ACC112 (cell line): ENCODE data around the gene ABL1.

ENCODE experiments used
- H2AFZ ChIP-seq: fragments of 200-600 bp; sonication (generic); one replicate; pipeline ENCODE4 v1.6.0; 2017; ENCODE audit warnings: antibody characterized with exemption, low read length; ENCODE audit not compliant: unreplicated experiment
- H3K27ac ChIP-seq: fragments of 200-600 bp; sonication (generic); 2 replicates; pipeline ENCODE4 v1.5.1; 2014; ENCODE audit warnings: low read depth, mild to moderate bottlenecking, antibody characterized with exemption, low read length, moderate library complexity
- H3K27me3 ChIP-seq: fragments of 200-600 bp; sonication (generic); 2 replicates; pipeline ENCODE4 v1.6.1; 2014; ENCODE audit warnings: mild to moderate bottlenecking, antibody characterized with exemption, low read length, moderate library complexity, mixed read lengths; ENCODE audit not compliant: insufficient read depth
- H3K36me3 ChIP-seq: fragments of 200-600 bp; sonication (generic); 2 replicates; pipeline ENCODE4 v1.6.1; 2016; ENCODE audit warnings: mild to moderate bottlenecking, antibody characterized with exemption, low read length, moderate library complexity, mixed read lengths; ENCODE audit not compliant: insufficient read depth
- H3K4me1 ChIP-seq: fragments of 200-600 bp; sonication (generic); one replicate; pipeline ENCODE4 v1.6.1; 2016; ENCODE audit warnings: low read length, mixed read lengths; ENCODE audit not compliant: insufficient read depth, unreplicated experiment, control insufficient read depth
- H3K4me3 ChIP-seq: fragments of 200-600 bp; sonication (generic); 2 replicates; pipeline ENCODE4 v1.5.1; 2014; ENCODE audit warnings: mild to moderate bottlenecking, low read depth, low read length
- H3K79me2 ChIP-seq: fragments of 200-600 bp; sonication (generic); one replicate; pipeline ENCODE4 v1.6.0; 2016; ENCODE audit warnings: low read length; ENCODE audit not compliant: control insufficient read depth, unreplicated experiment, insufficient read depth

ABL1 gene

DNA sequence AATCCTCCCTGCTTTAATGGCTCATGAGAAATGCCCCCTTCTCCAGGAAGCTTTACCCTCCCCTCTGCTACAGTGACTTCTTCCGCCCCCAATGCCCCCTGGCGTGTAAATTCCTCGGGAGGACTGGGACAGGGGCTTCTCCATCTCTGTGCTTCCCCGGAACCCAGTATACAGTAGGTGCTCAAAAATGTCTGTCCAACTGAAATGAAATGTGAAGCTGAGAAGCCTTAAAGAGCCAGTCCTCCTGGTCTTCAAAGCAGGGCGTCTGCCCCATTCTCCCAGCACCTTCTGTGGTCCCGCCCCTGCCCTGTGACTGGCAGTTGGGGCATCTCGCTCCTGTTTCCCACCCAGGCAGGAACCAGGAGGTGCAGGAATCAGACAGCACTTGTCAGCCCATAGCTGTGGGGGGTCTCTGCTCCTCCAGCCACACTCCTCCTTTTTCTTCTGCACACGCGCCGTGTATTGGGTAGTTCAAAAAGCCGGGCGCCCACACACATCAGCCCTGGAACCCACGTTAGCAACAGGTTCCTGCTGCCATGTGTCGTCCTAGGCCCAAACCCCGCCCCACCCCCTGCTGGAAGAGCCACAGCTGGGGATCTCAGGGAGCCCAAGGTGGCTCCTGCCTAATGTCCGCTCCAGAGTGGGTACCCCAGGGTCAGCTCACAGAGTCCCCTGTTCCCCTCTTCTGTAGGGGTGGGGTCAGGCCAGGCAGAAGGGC is 88.0 kb downstream of the ABL1 start:
- Histone ChIP-seq H3K79me2 (no peaks in the 10 kb centered on the region), H3K27me3 (0 out of 2 replicates have a peak, but pooled peaks cover 8% of the 10 kb centered on the region), H3K4me3 (no peak overlapping the region), H3K27ac (no peak overlapping the region), H3K36me3 (no peaks in the 10 kb centered on the region), H2AFZ (no peak overlapping the region), H3K4me1 (peaks cover 4% of the 10 kb centered on the region)

DNA sequence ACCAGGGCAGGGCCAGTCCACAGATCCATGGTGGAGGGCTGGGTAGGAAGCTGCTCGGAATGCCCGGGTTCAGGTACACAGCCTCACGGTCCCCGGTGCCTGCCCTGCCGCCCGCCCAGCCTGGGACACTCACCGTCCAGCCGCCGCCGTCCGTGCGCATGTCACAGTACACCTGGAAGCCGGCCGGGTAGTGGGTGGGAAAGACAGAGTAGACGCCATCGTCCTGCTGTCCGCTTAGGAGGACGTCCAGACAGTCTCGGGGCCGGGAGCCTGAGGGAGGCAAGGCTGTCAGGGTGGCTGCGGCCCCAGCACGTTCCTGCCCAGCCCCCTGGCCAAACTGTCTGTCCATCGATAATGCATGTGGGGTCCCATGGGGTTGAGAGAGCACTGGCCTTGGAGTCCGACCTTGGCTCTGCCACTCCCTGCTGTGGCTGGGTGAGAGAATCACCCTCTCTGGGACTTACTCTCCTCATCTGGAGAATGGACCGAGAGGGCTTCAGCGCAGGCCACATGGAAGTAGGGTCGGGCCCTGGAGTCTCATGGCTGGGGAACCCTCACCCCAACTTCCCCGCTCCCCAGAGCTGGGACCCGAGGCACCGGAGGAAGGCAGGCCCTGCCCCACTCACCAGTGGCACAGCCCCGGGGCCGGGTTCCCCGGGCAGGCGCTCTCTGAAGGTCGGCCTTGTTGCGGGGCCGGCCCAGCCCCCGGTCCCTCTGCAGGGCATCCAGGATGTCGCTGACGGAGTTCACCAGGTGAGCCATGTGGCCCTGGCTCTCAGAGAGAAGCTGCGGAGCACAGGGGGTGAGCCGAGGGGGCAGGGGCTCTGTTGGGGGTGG is 88.8 kb downstream of the ABL1 start:
- Histone ChIP-seq H3K36me3 (no peaks in the 10 kb centered on the region), H3K27me3 (0 out of 2 replicates have a peak, but pooled peaks cover 4% of the 10 kb centered on the region), H2AFZ (no peak overlapping the region), H3K27ac (no peak overlapping the region), H3K79me2 (no peaks in the 10 kb centered on the region), H3K4me3 (no peak overlapping the region), H3K4me1 (peaks cover 12% of the 10 kb centered on the region)

DNA sequence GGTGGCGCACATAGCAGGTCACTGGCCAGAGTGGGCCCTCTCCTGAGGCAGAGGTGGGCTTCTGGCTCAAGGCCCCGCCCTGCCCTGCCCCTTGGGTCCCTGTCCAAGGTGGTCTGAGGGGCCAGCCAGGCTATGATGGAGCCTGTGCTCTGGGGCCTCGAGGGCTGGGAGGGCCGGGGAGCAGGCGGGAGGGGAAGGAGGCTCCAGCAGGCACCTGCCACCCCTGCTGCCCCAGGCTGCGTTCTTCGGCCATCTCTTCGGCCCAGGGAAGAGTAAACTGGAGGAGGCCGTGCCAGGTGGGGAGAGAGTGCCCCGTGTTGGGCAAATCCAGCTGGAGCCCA is 89.4 kb downstream of the ABL1 start:
- Histone ChIP-seq H3K79me2 (no peaks in the 10 kb centered on the region), H3K27ac (no peak overlapping the region), H3K27me3 (0 out of 2 replicates have a peak, but pooled peaks cover 4% of the 10 kb centered on the region), H2AFZ (no peak overlapping the region), H3K4me3 (no peak overlapping the region), H3K4me1 (peaks cover 13% of the 10 kb centered on the region), H3K36me3 (no peaks in the 10 kb centered on the region)

DNA sequence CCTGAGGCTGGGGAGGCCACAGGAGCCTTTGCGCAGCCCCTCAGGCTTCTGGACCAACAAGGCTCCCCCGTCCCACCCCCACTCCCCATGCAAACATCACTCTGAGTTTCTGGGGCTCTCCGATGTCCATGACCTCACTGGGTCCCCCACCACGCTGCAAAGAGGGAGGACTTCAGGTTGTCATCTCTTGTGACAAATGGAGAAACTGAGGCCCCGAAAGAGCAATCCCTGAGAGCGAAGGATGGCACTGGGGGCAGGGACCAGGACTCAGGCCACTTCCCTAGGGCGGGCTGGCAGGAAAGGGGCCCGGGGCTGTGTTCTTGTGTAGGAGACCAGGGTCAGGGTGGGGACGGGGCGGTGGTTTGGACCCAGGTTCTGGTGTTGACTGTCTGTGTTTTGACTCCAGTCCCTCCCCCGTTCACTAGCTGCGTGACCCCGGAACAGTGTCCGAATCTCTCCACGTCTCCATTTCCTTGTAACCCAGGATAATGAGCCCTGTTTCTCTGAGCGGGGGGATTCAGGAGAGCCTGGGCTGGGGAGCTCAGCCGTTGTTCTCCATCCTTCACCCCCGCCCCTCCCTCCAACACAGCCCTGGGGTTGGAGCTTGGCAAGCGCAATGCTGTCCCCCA is 90.1 kb downstream of the ABL1 start:
- no peaks in the 10 kb centered on the region for H3K79me2 ChIP-seq
- no peak overlapping the region for H3K27ac ChIP-seq
- peaks cover 13% of the 10 kb centered on the region for H3K4me1 ChIP-seq
- H3K36me3 ChIP-seq = no peaks in the 10 kb centered on the region
- no peak overlapping the region for H2AFZ ChIP-seq
- H3K27me3 ChIP-seq = 0 out of 2 replicates have a peak, but pooled peaks cover 4% of the 10 kb centered on the region
- H3K4me3 ChIP-seq = no peak overlapping the region

- H3K36me3 ChIP-seq = no peaks in the 10 kb centered on the region
- H3K4me3 ChIP-seq = no peak overlapping the region
- H3K4me1 ChIP-seq = peaks cover 13% of the 10 kb centered on the region
- H2AFZ ChIP-seq = no peak overlapping the region
- H3K79me2 ChIP-seq = no peaks in the 10 kb centered on the region
- H3K27me3 ChIP-seq = 0 out of 2 replicates have a peak, but pooled peaks cover 4% of the 10 kb centered on the region
- no peak overlapping the region for H3K27ac ChIP-seq
Observed at GRCh38 chr9:130927338-130927737, 92.3 kb downstream of the ABL1 start.

GRCh38 chr9:130927995-130928900 is 93.2 kb downstream of the ABL1 start:
- Histone ChIP-seq H3K79me2 (no peaks in the 10 kb centered on the region), H2AFZ (no peak overlapping the region), H3K4me1 (peaks cover 22% of the 10 kb centered on the region), H3K27me3 (no peaks in the 10 kb centered on the region), H3K4me3 (no peak overlapping the region), H3K27ac (no peak overlapping the region), H3K36me3 (no peaks in the 10 kb centered on the region)

DNA sequence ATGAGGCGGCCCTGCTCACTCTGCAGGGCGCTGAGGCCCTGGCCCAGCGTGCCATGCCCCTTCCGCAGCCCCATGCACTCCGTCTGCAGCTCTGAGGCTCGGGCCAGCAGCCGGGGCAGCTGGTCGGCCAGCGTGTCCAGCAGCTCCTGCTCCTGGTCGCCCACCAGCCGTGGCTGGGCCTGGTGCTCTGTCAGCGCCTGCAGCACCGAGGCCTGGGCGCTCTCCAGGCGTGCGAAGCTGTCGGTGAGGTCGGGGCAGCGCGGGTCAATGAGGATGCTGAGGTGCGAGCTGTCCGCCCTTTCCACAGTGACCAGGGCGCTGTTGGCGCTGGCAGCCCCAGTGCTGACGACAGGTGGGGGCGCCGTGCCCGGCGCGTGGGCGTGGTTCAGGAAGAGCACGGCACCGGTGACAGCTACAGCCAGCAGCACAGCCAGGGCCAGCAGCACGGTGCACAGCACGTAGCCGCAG is 94.6 kb downstream of the ABL1 start:
- Histone ChIP-seq H3K27me3 (no peaks in the 10 kb centered on the region), H3K27ac (no peak overlapping the region), H3K36me3 (no peaks in the 10 kb centered on the region)

DNA sequence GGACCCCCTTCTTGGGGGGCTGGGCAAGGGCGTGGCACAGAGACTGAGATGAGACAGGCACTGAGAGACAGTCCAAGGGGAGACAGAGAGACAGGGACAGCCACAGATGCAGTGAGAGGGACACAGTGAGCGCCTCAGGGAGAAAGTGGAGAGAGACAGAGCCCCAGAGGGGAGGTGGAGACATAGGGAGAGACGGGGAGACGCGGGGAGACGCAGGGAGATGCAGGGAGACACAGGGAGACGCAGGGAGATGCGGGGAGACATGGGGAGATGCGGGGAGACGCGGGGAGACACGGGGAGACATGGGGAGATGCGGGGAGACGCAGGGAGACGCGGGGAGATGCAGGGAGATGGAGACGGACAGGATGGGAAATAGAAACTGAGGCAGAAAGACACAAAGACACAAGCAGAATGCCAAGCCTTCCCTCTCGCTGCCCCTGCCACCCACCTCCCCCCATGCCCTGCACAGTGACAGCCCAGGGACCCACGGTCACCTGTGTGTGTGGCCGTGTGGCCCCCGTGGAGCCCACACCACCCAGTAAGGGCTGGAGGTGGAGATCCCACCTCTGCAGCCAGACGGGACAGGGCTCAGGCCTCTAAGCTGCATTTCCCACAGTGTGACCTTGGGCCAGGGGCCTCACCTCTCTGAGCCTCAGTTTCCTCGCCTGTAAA is 95.2 kb downstream of the ABL1 start:
- H3K27me3 ChIP-seq = no peaks in the 10 kb centered on the region
- H3K36me3 ChIP-seq = no peaks in the 10 kb centered on the region
- peaks cover 27% of the 10 kb centered on the region for H3K4me1 ChIP-seq
- H3K79me2 ChIP-seq = no peaks in the 10 kb centered on the region
- H3K27ac ChIP-seq = no peak overlapping the region
- H2AFZ ChIP-seq = no peak overlapping the region
- no peak overlapping the region for H3K4me3 ChIP-seq

More for the DNA sequence above, 94.6 kb downstream of the ABL1 start:
- Histone ChIP-seq H3K4me3 (no peak overlapping the region), H3K79me2 (no peaks in the 10 kb centered on the region), H3K4me1 (peaks cover 27% of the 10 kb centered on the region), H2AFZ (no peak overlapping the region)

DNA sequence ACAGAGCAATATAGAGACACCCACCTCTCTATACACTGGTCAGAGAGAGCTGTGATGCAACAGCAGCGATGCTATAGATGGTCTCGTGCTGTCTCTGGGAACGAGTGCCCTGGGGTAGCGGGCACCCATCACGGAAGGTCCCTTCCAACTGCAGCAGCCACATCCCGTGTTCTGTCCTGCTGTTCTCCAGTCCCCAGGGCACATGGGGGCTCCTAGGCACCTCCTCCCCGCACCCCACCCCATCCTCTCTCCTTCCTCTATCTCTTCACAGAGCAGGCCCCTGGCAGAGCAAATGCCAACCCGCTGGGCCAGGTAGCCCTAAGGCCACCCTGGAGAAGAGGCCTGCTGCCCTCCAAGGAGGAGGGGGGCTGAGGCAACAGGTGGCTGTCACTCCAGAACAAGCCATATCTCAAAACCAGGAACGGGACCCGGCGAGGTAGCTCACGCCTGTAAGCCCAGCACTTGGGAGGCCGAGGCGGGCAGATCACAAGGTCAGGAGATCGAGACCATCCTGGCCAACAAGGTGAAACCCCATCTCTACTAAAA is 95.8 kb downstream of the ABL1 start:
- peaks cover 29% of the 10 kb centered on the region for H3K4me1 ChIP-seq
- H2AFZ ChIP-seq = no peak overlapping the region
- no peak overlapping the region for H3K27ac ChIP-seq
- H3K27me3 ChIP-seq = no peaks in the 10 kb centered on the region
- no peaks in the 10 kb centered on the region for H3K79me2 ChIP-seq
- no peaks in the 10 kb centered on the region for H3K36me3 ChIP-seq
- H3K4me3 ChIP-seq = no peak overlapping the region
